Activated CD8-positive, alpha-beta T cell treated with anti-CD3 and anti-CD28 coated beads for 36 hours (primary cell): ENCODE data around the gene MSGN1. TPM values are rescaled to one million over a fixed set of nuclear protein-coding genes. Genes with fewer than 3 reads are reported as not detected.
"Not testable (repeated sequence)": the region's sequence is repeated elsewhere in the genome, so short reads cannot be mapped to it uniquely, and the experiment has no call there.

Source experiments
- ATAC-seq: fragments of 200-7000 bp; cut with Tn5 transposase; one replicate; pipeline ENCODE4 v1.10.0; 2021; ENCODE audit warnings: mild to moderate bottlenecking, moderate library complexity
- CTCF ChIA-PET: fragments of 350-600 bp; sonication (Branson Sonifier 250); formaldehyde crosslinking; loops from one replicate; lab custom pipeline; 2021; ENCODE audit warnings: antibody characterized with exemption; lab: Charles Lee
- POLR2A ChIA-PET: fragments of 350-600 bp; sonication (Branson Sonifier 250); formaldehyde crosslinking; loops from one replicate; lab custom pipeline; 2021; ENCODE audit warnings: antibody characterized with exemption; lab: Charles Lee
- DNase-seq: peaks from one replicate; pipeline ENCODE4 v3.0.0-alpha.2; 2020
- H3K27ac Mint-ChIP-seq: one replicate; pipeline ENCODE4 v1.8.0; 2021; ENCODE audit warnings: mild to moderate bottlenecking, mixed read lengths
- H3K27me3 Mint-ChIP-seq: one replicate; pipeline ENCODE4 v1.8.0; 2021; ENCODE audit warnings: mixed read lengths
- H3K36me3 Mint-ChIP-seq: one replicate; pipeline ENCODE4 v1.8.0; 2021; ENCODE audit warnings: low read depth, mixed read lengths
- H3K4me1 Mint-ChIP-seq: one replicate; pipeline ENCODE4 v1.8.0; 2021; ENCODE audit warnings: low read depth, mixed read lengths
- H3K4me3 Mint-ChIP-seq: one replicate; pipeline ENCODE4 v1.8.0; 2021; ENCODE audit warnings: mild to moderate bottlenecking, moderate library complexity, mixed read lengths
- H3K9me3 Mint-ChIP-seq: one replicate; pipeline ENCODE4 v1.8.0; 2021; ENCODE audit warnings: mixed read lengths
- CTCF ChIP-seq: fragments of 200-600 bp; IDR thresholded peaks from one replicate; pipeline ENCODE4 v1.8.0; 2022; ENCODE audit warnings: antibody characterized with exemption, mild to moderate bottlenecking
- intact Hi-C: fragments of 100-400 bp; cut with micrococcal nuclease; formaldehyde crosslinking; loops from one replicate; pipeline ENCODE4 v1.10.0; 2022
- total RNA-seq, 2 experiments: library from RNA; stranded (reverse); gene quantifications; one replicate each; pipeline ENCODE4 v1.2.3, GENCODE V29; 2021

MSGN1 gene
- total RNA-seq, 2 experiments from 2014 or later = not detected

- no peak for TF ChIP-seq CTCF
- H3K4me3 Mint-ChIP-seq = no peak overlapping the region
- H3K4me1 Mint-ChIP-seq = peaks cover 3% of the 10 kb centered on the region
- ChIA-PET CTCF (interaction anchor here (3.5 kb wide), 1 partner anchor 9 kb away, joined by 11 read pairs; no protein-coding TSS in a partner anchor), POLR2A (interaction anchor here (0.6 kb wide), 1 partner anchor 13 kb away, joined by 3 read pairs; no protein-coding TSS in a partner anchor)
- no peaks in the 10 kb centered on the region for H3K9me3 Mint-ChIP-seq
- no peak overlapping the region for H3K27ac Mint-ChIP-seq
- peaks cover 18% of the 10 kb centered on the region for H3K27me3 Mint-ChIP-seq
- no peak for DNase-seq
- no peak for ATAC-seq
- H3K36me3 Mint-ChIP-seq = no peaks in the 10 kb centered on the region
- intact Hi-C loops = no loop called here
These were observed 5.5 kb downstream of the MSGN1 start for GRCh38 chr2:17821535-17822444.

GRCh38 chr2:17822445-17823117 is 6.3 kb downstream of the MSGN1 start:
- no peaks in the 10 kb centered on the region for H3K9me3 Mint-ChIP-seq

GRCh38 chr2:17823646-17824045 is 7.4 kb downstream of the MSGN1 start:
- H3K9me3 Mint-ChIP-seq, H3K4me3 Mint-ChIP-seq, H3K4me1 Mint-ChIP-seq, H3K27ac Mint-ChIP-seq, DNase-seq, ATAC-seq, intact Hi-C loops, H3K36me3 Mint-ChIP-seq, CTCF ChIA-PET: not testable (repeated sequence)
- POLR2A ChIA-PET = interaction anchor here (1.7 kb wide), 1 partner anchor 12 kb away, joined by 4 read pairs; no protein-coding TSS in a partner anchor
- H3K27me3 Mint-ChIP-seq = peaks cover 17% of the 10 kb centered on the region

More at GRCh38 chr2:17822445-17823117, 6.3 kb downstream of the MSGN1 start:
- intact Hi-C loops = no loop called here
- Mint-ChIP-seq H3K27ac (no peak overlapping the region), H3K27me3 (peaks cover 14% of the 10 kb centered on the region), H3K36me3 (no peaks in the 10 kb centered on the region), H3K4me1 (peaks cover 3% of the 10 kb centered on the region), H3K4me3 (no peak overlapping the region)
- no peak for TF ChIP-seq CTCF
- DNase-seq (no peak), ATAC-seq (no peak)
- POLR2A ChIA-PET = interaction anchor here (0.6 kb wide), 1 partner anchor 12 kb away, joined by 3 read pairs; no protein-coding TSS in a partner anchor
- CTCF ChIA-PET = no interaction called here

GRCh38 chr2:17827316-17827715 is 11.1 kb downstream of the MSGN1 start:
- Mint-ChIP-seq H3K9me3 (no peaks in the 10 kb centered on the region), H3K4me1 (peaks cover 2% of the 10 kb centered on the region), H3K4me3 (no peak overlapping the region), H3K27ac (no peak overlapping the region), H3K36me3 (no peaks in the 10 kb centered on the region), H3K27me3 (peaks cover 37% of the 10 kb centered on the region)
- POLR2A ChIA-PET = no interaction called here
- ATAC-seq (no peak), DNase-seq (no peak)
- intact Hi-C loops = no loop called here
- CTCF ChIA-PET = no interaction called here
- TF ChIP-seq CTCF = no peak

GRCh38 chr2:17827785-17828184 is 11.5 kb downstream of the MSGN1 start:
- CTCF ChIA-PET = no interaction called here
- no peaks in the 10 kb centered on the region for H3K36me3 Mint-ChIP-seq
- no peak for DNase-seq
- intact Hi-C loops = no loop called here
- POLR2A ChIA-PET = no interaction called here
- TF ChIP-seq CTCF = no peak
- H3K27me3 Mint-ChIP-seq = peaks cover 38% of the 10 kb centered on the region
- ATAC-seq = no peak
- no peak overlapping the region for H3K27ac Mint-ChIP-seq
- H3K4me3 Mint-ChIP-seq = no peak overlapping the region
- no peaks in the 10 kb centered on the region for H3K9me3 Mint-ChIP-seq
- peaks cover 2% of the 10 kb centered on the region for H3K4me1 Mint-ChIP-seq
